ENCODE results near the gene CLEC4D.
A peak's percentile ranks its signal among the peaks of the same experiment; 100 is the strongest.
"Not testable (repeated sequence)": the region's sequence is repeated elsewhere in the genome, so short reads cannot be mapped to it uniquely, and the experiment has no call there.

CLEC4D gene

GRCh38 chr12:8513256-8513655 lies at the start of gene CLEC4D:
Gene CLEC4D (plus strand): TSS chr12:8513503. CDS start chr12:8513733, 230 bp downstream.
- DNase-seq (ENCODE audit: low read depth in 2 of 2) = no peak

GRCh38 chr12:8465301-8465996 lies 47.9 kb upstream of the CLEC4D start:
- no peak for DNase-seq (ENCODE audit: low read depth in 2 of 2)

GRCh38 chr12:8466241-8466640 lies 47.1 kb upstream of the CLEC4D start:
- DNase-seq (ENCODE audit: low read depth in 2 of 2) = no peak

- DNase-seq (ENCODE audit: low read depth in 2 of 2) = no peak
Observed at GRCh38 chr12:8471090-8471489, 42.2 kb upstream of the CLEC4D start.

- no peak for DNase-seq (ENCODE audit: low read depth in 2 of 2)
Observed at GRCh38 chr12:8475508-8476203, 37.6 kb upstream of the CLEC4D start.

- DNase-seq (ENCODE audit: low read depth in 2 of 2) = no peak
Observed at GRCh38 chr12:8482571-8483061, 30.7 kb upstream of the CLEC4D start.

- DNase-seq (ENCODE audit: low read depth in 2 of 2) = no peak
Observed at GRCh38 chr12:8483079-8483478, 30.2 kb upstream of the CLEC4D start.

- no peak for DNase-seq (ENCODE audit: low read depth in 2 of 2)
Observed at GRCh38 chr12:8491646-8492530, 21.4 kb upstream of the CLEC4D start.

GRCh38 chr12:8493084-8493483 lies 20.2 kb upstream of the CLEC4D start:
- peak in 1 of 2 donors; percentile 14 for DNase-seq (ENCODE audit: low read depth in 2 of 2)

- not testable (repeated sequence) for DNase-seq (ENCODE audit: low read depth in 2 of 2)
Observed at GRCh38 chr12:8495671-8496070, 17.6 kb upstream of the CLEC4D start.

GRCh38 chr12:8496074-8496473 lies 17.2 kb upstream of the CLEC4D start:
- DNase-seq (ENCODE audit: low read depth in 2 of 2) = not testable (repeated sequence)

GRCh38 chr12:8499616-8500015 lies 13.7 kb upstream of the CLEC4D start:
- DNase-seq (ENCODE audit: low read depth in 2 of 2) = no peak

GRCh38 chr12:8501720-8502119 lies 11.6 kb upstream of the CLEC4D start:
- no peak for DNase-seq (ENCODE audit: low read depth in 2 of 2)

GRCh38 chr12:8504351-8504750 lies 9.0 kb upstream of the CLEC4D start:
- no peak for DNase-seq (ENCODE audit: low read depth in 2 of 2)

- no peak for DNase-seq (ENCODE audit: low read depth in 2 of 2)
Observed at GRCh38 chr12:8507596-8507995, 5.7 kb upstream of the CLEC4D start.

GRCh38 chr12:8508223-8508622 lies 5.1 kb upstream of the CLEC4D start:
- DNase-seq (ENCODE audit: low read depth in 2 of 2) = no peak

GRCh38 chr12:8508910-8509841 lies 4.1 kb upstream of the CLEC4D start:
- no peak for DNase-seq (ENCODE audit: low read depth in 2 of 2)

- DNase-seq (ENCODE audit: low read depth in 2 of 2) = no peak
Observed at GRCh38 chr12:8517971-8518370, 4.7 kb downstream of the CLEC4D start.

GRCh38 chr12:8519171-8519570 lies 5.9 kb downstream of the CLEC4D start:
- no peak for DNase-seq (ENCODE audit: low read depth in 2 of 2)

- no peak for DNase-seq (ENCODE audit: low read depth in 2 of 2)
Observed at GRCh38 chr12:8527250-8528130, 14.2 kb downstream of the CLEC4D start.
